IPS-18c (cell line): Measurements from ENCODE around the gene EPHB1.

ENCODE experiments used
- H3K4me3 ChIP-seq: 2 replicates; pipeline ENCODE4 v1.7.0; 2013; ENCODE audit warnings: low read depth, mild to moderate bottlenecking, low read length, moderate library complexity; ENCODE audit not compliant: insufficient read depth
- H3K9me3 ChIP-seq: one replicate; pipeline ENCODE4 v1.6.1; 2013; ENCODE audit warnings: mild to moderate bottlenecking, low read length, moderate library complexity; ENCODE audit not compliant: control insufficient read depth, insufficient read depth

Gene EPHB1

DNA sequence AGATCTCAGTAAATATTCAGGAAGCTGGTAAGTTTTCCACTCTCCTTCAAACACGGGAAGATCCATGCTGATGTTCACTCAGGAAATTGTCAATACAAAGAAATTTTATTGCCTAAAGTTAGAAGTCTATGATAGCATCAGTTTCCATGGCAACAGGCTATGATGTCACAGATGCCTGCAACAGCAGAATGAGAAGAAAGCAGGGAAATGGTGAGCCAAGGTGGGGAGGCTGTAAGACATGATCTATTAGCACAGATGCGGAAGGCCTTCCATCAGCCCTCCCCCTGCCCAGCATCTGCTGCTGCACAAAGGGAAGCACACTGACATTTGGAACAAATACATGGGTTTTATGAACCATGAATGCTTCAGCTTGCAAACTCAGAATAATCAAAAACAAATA, 28.6 kb downstream of the EPHB1 start:
- Histone ChIP-seq H3K9me3 (no peaks in the 10 kb centered on the region), H3K4me3 (no peak overlapping the region)

DNA sequence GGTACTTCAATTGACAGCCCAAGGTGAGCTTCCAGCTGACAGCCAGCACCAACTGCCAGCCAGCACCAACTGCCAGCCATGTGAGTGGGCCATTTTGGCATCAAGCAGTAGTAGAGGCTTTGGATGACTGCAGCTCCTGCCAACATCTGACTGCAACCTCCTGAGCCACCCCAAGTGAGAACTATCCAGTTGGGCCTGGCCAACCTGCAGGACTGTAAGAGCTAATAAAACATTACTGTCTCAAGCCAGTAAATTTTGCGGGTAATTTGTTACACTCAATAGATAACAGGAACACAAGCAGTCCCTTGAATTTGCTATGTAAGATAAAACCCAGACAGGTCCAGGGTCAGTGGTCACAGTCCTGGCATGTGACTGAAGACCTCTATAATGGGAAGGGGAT, 29.7 kb downstream of the EPHB1 start:
- no peaks in the 10 kb centered on the region for H3K9me3 ChIP-seq
- H3K4me3 ChIP-seq, result no peak overlapping the region

DNA sequence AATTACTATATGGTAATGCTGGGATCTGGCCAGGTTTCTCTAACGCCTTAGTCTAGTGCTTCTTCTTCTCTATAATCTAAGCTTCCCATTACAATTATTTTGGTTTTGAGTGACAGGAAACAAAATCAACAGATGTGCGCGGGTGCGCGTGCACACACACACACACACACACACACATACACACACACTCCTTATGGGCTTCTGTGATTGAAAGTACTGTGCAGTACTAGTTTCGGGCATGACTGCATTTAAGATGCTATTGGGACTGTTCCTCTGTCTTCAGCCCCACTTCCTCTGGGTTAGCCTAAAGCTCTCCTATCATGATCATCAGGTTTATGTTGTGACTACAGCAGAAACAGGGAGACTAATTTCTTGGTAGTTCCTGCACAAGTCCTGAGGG, 32.2 kb downstream of the EPHB1 start:
- Histone ChIP-seq H3K9me3 (no peaks in the 10 kb centered on the region), H3K4me3 (no peak overlapping the region)

DNA sequence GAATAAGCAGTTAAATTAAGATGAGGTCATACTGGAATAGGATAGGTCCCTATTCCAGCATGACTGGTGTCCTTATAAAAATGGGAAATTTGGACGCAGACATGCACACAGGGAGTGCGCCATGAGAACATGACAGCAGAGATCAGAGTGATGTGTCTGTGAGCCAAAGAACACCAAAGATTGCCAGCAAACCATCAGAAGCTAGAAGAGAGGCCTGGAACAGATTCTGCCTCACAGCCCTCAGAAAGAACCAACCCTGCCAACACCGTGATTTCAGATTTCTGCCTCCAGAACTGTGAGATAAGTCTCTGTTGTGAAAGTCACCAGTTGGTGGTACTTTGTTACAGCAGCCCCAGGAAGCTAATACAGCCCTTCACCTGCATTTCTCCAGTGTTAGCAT, 34.7 kb downstream of the EPHB1 start:
- H3K9me3 ChIP-seq, result no peaks in the 10 kb centered on the region
- no peak overlapping the region for H3K4me3 ChIP-seq

DNA sequence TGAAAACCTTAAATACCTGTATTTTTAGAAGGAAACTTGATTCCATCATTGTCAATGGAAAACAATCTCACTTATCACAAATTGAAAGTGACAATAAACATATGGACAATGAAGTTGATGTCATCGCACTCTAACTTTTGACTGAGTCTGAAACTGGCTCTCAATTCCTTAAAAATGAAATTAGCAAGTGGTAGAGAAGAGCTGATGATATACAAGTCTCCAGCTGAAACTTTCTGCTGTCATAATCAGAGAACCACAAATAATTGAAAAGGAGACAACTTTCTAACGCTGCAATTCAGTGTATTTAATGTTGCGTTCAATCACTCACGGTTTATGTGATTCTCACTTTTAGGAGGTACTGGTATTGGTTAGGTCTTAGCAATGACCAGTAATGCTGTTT, 37.5 kb downstream of the EPHB1 start:
- no peaks in the 10 kb centered on the region for H3K9me3 ChIP-seq
- H3K4me3 ChIP-seq, result no peak overlapping the region

DNA sequence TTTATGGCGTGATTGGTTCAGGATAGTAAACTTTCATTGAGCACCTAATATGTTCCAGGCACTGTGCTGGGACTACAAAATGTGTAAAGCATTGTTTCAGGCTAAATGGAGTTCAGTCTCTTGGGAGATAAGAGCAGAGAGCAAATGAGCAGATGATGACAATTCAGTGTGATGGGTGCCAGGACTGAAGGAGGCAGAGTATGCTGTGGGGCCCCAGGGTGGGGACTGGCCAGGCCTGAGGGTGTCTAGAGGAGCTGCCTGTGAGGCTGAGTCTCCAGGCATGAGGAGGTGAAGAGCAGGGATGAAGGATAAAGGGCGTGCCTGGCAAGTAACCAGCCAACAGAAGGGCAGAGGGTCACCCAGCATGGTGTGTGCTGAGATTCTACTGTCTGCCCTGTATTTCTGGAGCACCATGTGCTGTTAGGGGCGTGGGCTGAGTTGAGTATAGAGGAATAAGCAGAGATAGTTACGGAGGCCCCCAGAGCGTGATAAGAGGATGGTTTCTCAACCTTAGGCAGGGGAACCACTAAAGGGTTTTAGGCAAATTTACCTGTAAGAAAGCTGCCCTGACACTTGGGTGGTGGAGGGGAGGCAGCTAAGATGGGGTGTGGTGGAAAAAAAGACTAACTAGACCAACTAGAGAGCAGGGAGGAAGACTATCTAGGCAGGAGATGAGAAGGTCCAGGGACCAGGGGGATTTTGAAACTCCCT, 38.5 kb downstream of the EPHB1 start:
- H3K9me3 ChIP-seq, result no peaks in the 10 kb centered on the region
- no peak overlapping the region for H3K4me3 ChIP-seq

DNA sequence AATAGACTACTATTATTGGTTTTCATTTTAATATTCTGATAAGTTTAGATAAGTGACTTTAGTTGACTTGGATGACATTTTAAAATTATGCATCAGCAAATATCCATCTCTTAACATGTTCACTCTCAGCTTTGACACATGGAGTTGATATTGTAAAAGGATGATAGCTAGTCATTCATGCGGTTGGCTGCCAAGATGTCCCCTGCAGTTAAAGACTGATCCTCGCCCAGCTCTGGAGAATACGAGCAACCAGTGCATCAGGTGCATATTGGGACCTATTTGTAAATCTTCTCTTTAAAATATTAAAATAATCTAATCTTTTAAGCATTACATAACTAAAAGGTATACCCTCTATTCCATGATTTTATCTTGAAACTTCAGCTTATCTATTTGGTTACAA, 41.9 kb downstream of the EPHB1 start:
- H3K4me3 ChIP-seq, result no peak overlapping the region
- no peaks in the 10 kb centered on the region for H3K9me3 ChIP-seq

DNA sequence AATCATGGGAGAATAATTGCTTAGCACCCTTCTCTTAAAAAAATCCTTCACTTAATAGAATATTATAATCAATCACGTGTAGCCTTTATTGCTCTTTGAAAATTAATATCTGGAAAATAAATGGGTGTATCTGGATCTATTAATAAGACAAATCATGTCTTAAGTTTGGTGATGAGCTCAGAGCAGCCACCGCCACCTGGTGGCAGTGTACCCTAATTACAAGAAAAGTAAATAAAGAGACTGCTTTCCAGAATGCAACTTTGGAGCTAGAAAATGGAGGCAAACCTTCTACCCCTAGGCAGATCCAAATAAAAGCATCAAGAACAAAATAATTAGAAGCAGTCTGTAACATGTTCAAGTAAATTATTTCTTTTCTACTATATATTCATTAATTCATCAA, 43.5 kb downstream of the EPHB1 start:
- no peaks in the 10 kb centered on the region for H3K9me3 ChIP-seq
- no peak overlapping the region for H3K4me3 ChIP-seq

DNA sequence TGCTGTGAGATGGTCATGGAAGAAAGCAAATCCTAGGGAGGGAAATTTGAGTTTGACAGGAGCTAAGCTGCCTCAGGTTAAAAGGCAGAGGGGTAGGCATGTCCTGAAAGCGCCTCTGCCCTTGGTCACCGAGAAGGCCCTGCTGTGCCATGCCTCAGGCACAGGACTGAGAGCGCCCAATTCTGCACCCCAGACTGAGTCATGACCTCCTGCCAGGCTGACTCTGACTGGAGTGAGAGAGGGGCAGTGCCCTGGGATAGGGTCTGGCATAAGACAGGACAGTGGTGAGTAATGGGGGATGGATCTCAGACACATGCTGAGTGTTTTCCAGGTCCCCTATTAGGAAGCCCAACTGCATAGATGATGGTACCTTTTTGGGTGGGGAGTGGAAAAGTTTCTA, 44.4 kb downstream of the EPHB1 start:
- Histone ChIP-seq H3K4me3 (no peak overlapping the region), H3K9me3 (no peaks in the 10 kb centered on the region)

DNA sequence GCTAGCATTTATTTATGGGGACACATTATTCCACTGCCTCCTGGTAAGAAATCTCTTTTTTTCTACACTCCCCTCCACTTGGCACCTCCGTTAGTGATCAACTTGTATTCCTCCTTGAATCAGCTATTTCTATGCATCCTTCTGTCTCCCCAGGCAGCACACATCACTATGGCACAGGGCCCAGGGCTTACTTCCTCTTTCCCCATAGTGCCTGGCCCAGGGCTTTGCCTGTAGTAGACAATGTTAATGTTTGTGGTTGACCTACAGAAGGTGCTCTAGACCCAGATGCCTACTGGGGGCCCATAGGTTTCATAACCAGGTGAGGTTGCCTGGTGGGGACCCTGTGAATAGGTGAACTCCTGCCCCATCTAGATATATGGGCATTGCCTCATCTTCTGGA, 44.9 kb downstream of the EPHB1 start:
- H3K4me3 ChIP-seq, result no peak overlapping the region
- H3K9me3 ChIP-seq, result no peaks in the 10 kb centered on the region

DNA sequence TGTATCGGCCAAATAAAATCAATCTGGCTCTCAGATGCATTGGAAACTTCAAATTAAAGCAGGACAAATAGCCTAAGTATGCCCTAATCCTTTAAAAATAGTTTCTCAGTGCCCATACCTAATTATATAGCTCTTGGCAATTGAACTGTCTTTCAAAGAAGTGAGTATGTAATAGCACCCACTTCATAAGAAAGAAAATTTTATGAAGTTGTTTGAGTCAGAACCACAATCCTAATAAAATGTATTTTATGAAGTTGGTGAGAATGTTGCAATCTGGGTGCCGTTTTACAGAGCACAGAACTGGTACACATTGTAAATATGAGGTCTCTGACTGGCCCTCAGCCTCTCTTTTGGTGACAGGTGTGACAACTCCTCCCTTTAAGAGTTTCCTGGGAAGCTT, 45.4 kb downstream of the EPHB1 start:
- Histone ChIP-seq H3K4me3 (no peak overlapping the region), H3K9me3 (no peaks in the 10 kb centered on the region)

DNA sequence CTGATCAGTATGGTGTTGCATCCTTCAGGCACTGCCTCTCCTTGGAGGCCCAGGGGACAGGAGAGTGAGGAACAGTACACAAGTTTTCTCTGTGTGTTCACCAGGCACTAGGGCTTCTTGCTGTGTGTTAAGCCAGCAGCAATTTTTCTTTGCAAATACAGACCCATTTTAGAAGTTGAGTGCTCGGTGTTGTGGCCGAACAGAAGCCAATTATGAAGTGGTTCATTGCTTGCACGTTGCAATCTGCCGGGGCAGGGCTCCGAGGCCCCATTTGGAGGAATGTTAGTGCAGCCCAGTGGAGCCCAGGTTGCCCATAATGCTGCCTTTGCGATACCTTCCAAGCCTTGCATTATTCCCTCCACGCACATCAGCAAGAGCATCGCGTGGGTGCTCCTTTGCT, 51.0 kb downstream of the EPHB1 start:
- Histone ChIP-seq H3K9me3 (no peaks in the 10 kb centered on the region), H3K4me3 (no peak overlapping the region)

DNA sequence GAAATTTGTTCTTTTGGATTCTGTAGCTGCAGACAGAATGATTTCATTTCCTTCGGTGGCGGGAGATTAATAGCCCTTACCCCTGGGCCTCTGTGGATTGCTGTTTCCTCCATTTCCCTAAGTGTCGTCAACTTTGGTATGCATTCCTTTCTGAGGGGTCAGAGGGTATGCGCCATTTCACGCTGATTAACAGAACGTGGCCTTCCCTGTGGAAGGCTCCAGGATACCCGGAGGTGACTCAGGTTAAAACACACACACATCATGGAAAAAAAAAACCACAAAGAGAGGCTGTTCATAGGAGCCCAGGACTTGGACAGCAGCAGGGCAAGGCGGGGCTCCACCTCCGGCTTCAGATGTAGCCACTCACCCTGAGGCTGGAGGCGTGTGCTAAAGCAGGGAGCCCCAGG, 51.9 kb downstream of the EPHB1 start:
- no peak overlapping the region for H3K4me3 ChIP-seq
- H3K9me3 ChIP-seq, result no peaks in the 10 kb centered on the region

DNA sequence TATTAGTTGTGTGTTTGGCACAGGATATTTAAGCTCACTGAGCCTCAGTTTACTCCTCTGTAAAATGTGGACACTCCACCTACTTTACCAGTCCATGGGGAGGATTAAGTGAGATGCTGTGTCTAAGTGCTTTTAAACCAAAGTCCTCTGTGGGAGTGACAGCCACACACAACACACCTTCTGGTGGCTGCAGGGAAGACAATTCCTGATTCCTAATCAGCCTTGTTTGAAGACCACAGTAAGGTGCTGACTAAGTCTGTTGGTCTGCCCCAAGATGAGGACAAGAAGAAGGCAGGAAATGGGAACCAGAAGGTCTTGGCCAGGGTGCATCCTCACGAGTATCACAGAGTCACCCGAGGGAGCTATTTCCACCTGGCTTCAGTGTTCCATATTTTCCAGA, 52.3 kb downstream of the EPHB1 start:
- no peaks in the 10 kb centered on the region for H3K9me3 ChIP-seq
- H3K4me3 ChIP-seq, result no peak overlapping the region

DNA sequence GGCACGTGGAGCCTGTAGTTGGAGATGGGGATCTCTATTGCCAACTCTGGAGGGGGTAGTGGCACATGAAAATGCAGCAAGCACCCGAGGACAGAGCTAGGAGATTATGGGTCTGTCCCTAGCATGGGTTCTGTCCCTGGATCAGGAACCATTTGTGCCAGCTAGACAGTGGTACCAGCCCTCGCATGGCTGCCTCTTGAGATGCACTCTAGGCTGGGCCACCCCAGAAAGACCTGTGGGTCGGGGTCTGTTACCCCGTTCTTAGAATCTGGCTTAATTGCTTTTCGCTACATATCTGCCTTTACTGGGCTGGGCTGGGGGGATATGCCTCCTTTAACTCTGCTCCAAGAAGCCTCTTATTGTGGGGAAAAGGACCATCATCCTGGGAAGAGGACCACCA, 54.5 kb downstream of the EPHB1 start:
- H3K4me3 ChIP-seq, result no peak overlapping the region
- no peaks in the 10 kb centered on the region for H3K9me3 ChIP-seq

DNA sequence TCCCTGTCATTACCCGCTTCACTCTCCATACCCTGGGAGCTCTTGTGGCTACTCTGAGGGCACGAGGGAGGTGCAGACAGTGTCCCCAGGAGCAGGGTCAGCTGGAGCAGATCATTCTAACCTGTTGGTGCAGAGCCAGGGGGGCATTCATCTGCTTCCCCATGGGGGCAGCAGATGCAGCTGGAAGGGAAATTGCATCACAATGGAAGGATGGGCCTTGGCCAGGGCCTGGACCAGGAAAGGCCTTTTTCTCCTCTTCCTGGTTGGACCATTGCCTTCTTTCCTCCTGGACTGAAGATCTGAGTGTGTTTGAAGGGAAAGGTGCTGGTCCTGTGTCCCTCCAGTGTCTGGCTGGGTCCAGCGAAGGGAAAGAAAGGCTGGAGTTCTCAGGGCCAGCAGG, 55.7 kb downstream of the EPHB1 start:
- Histone ChIP-seq H3K9me3 (no peaks in the 10 kb centered on the region), H3K4me3 (peak overlapping the region; percentile 3; the same call in 1 of the 2 replicates)

DNA sequence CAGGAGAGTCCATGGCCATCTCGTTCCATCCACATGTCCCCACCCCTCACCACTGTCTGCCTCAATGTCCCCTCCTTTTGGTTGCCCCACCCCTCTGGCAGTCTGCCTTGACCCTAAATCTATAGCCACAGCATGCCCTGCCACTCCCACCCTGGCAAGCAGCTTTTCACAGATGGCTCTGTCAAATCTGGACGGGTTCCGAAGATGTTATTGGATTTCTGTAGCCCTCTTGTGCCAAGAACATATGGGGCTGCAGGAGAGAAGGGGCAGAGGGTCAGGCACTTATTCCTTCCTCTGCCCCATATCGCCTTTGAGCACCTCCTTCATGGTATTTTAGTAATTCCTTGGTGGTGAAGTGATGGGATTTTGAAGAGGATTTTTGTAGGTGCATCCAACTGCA, 57.1 kb downstream of the EPHB1 start:
- Histone ChIP-seq H3K4me3 (no peak overlapping the region), H3K9me3 (no peaks in the 10 kb centered on the region)

DNA sequence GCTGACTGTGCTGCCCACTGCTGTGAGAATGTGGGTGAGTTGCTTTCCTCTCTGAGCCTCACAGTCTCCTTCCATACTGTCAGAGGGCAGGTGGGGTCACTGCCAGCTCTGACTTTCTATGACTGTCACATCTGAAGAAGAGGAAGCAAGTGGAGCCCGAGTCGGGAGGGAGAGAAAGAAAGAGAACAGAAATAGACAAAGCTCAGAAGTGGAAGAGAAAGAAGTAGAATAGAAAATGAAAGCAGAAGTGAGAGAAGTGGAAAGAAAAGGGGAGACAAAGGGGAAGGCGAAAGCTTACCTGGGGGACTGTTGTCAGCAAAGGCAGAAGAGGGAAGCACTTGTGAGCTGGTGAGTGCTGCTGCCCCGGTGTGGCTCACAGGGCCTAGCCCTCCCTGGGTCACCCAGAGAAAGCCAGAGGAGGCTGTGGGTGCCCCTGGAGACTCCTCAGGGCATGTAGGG, 57.9 kb downstream of the EPHB1 start:
- no peaks in the 10 kb centered on the region for H3K9me3 ChIP-seq
- no peak overlapping the region for H3K4me3 ChIP-seq

DNA sequence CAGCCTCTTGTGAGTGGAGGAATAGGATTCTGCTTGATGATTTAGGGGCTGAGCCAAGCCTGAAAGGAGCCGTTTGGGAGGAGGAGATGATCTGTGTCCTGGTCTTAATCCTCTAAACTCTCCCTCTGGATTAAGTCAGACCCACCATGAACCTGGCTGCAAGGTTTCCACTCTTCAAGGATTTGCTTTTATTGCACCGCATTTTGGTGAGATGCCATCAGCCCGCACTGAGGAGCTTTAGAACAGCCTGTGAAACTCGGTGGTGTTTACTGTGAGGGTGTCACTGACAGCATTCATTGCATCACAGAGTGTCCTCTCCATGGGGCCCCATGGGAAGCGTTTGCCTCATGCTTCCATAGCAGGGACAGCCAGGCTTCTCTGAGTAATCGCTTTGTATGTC, 59.2 kb downstream of the EPHB1 start:
- Histone ChIP-seq H3K4me3 (no peak overlapping the region), H3K9me3 (no peaks in the 10 kb centered on the region)
